Neural crest cell (in vitro differentiated cells): Measurements from ENCODE around the gene PEPD. TPM values are rescaled to one million over a fixed set of nuclear protein-coding genes. Genes with fewer than 3 reads are reported as not detected.

Source experiments
- DNase-seq: peaks from one replicate; pipeline ENCODE4 v3.0.0; 2021; ENCODE audit warnings: low read depth, mixed read lengths, low spot score
- H3K27ac Mint-ChIP-seq: one replicate; pipeline ENCODE4 v1.8.0; 2021; ENCODE audit warnings: mild to moderate bottlenecking, mixed read lengths; ENCODE audit not compliant: unreplicated experiment
- H3K27me3 Mint-ChIP-seq: 2 replicates; pipeline ENCODE4 v1.8.0; 2021; ENCODE audit warnings: low read depth, mild to moderate bottlenecking, mixed read lengths
- H3K36me3 Mint-ChIP-seq: 2 replicates; pipeline ENCODE4 v1.8.0; 2021; ENCODE audit warnings: low read depth, mild to moderate bottlenecking, mixed read lengths
- H3K4me1 Mint-ChIP-seq: 2 replicates; pipeline ENCODE4 v1.8.0; 2021; ENCODE audit warnings: mixed read lengths
- H3K4me3 Mint-ChIP-seq: one replicate; pipeline ENCODE4 v1.8.0; 2021; ENCODE audit warnings: mild to moderate bottlenecking, mixed read lengths
- H3K9me3 Mint-ChIP-seq: 2 replicates; pipeline ENCODE4 v1.8.0; 2021; ENCODE audit warnings: mixed read lengths
- CTCF ChIP-seq: fragments of 200-600 bp; sonication (generic); conservative IDR thresholded peaks from 2 replicates; pipeline ENCODE4 v1.5.0; 2021; ENCODE audit warnings: antibody characterized with exemption, mild to moderate bottlenecking
- total RNA-seq: library from RNA; stranded (reverse); gene quantifications from 2 replicates; pipeline ENCODE4 v1.2.1, GENCODE V29; 2021

Gene PEPD
- total RNA-seq, 1 donor from 2014 or later, result 39.0 TPM

- Mint-ChIP-seq H3K27me3 (no peaks in the 10 kb centered on the region), H3K4me1 (no peaks in the 10 kb centered on the region), H3K36me3 (no peaks in the 10 kb centered on the region), H3K9me3 (no peaks in the 10 kb centered on the region), H3K4me3 (no peak overlapping the region), H3K27ac (no peak overlapping the region)
- TF ChIP-seq CTCF, result no peak
- no peak for DNase-seq
Measured at GRCh38 chr19:33437393-33437820, 84.2 kb downstream of the PEPD start.

- H3K4me3 Mint-ChIP-seq, result no peak overlapping the region
- no peak for TF ChIP-seq CTCF
- no peaks in the 10 kb centered on the region for H3K36me3 Mint-ChIP-seq
- peak overlapping the region; percentile 28 for H3K27ac Mint-ChIP-seq
- no peaks in the 10 kb centered on the region for H3K9me3 Mint-ChIP-seq
- H3K4me1 Mint-ChIP-seq, result no peaks in the 10 kb centered on the region
- H3K27me3 Mint-ChIP-seq, result no peaks in the 10 kb centered on the region
- no peak for DNase-seq
Measured at GRCh38 chr19:33436360-33437345, 84.9 kb downstream of the PEPD start.

GRCh38 chr19:33435706-33436359, 85.8 kb downstream of the PEPD start:
- Mint-ChIP-seq H3K27me3 (peaks cover 1% of the 10 kb centered on the region), H3K27ac (no peak overlapping the region), H3K4me3 (no peak overlapping the region), H3K9me3 (no peaks in the 10 kb centered on the region), H3K36me3 (no peaks in the 10 kb centered on the region), H3K4me1 (peaks cover 1% of the 10 kb centered on the region)
- no peak for TF ChIP-seq CTCF
- no peak for DNase-seq

- Mint-ChIP-seq H3K4me3 (no peak overlapping the region), H3K36me3 (no peaks in the 10 kb centered on the region), H3K9me3 (no peaks in the 10 kb centered on the region), H3K27ac (peak overlapping the region; percentile 91), H3K4me1 (peaks cover 6% of the 10 kb centered on the region), H3K27me3 (peaks cover 3% of the 10 kb centered on the region)
- TF ChIP-seq CTCF, result no peak
- no peak for DNase-seq
Measured at GRCh38 chr19:33434886-33435705, 86.5 kb downstream of the PEPD start.
